Suppressor macrophage treated with lipopolysaccharide for 1 hour (primary cell): ENCODE measurements around the gene ELMO3.

Source experiments
- DNase-seq, 3 donors: peaks; one replicate each; pipeline ENCODE4 v3.0.0-alpha.2; 2020 to 2022

The ELMO3 gene

DNA sequence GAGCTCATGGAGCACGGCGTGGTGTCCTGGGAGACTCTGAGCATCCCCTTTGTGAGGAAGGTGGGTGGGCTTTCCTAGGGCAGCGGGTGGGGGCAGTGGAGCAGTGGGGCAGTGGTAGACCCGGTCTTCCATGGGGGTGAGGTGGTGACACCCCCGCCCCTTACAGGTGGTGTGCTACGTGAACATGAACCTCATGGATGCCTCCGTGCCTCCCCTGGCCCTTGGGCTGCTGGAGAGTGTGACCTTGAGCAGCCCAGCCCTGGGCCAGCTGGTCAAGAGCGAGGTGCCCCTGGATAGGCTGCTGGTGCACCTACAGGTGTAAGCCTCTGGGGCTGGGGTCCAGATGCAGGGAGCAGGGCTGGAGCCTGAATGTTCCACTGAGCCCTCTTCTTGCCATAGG lies 1.6 kb downstream of the ELMO3 start:
- DNase-seq = no peak

DNA sequence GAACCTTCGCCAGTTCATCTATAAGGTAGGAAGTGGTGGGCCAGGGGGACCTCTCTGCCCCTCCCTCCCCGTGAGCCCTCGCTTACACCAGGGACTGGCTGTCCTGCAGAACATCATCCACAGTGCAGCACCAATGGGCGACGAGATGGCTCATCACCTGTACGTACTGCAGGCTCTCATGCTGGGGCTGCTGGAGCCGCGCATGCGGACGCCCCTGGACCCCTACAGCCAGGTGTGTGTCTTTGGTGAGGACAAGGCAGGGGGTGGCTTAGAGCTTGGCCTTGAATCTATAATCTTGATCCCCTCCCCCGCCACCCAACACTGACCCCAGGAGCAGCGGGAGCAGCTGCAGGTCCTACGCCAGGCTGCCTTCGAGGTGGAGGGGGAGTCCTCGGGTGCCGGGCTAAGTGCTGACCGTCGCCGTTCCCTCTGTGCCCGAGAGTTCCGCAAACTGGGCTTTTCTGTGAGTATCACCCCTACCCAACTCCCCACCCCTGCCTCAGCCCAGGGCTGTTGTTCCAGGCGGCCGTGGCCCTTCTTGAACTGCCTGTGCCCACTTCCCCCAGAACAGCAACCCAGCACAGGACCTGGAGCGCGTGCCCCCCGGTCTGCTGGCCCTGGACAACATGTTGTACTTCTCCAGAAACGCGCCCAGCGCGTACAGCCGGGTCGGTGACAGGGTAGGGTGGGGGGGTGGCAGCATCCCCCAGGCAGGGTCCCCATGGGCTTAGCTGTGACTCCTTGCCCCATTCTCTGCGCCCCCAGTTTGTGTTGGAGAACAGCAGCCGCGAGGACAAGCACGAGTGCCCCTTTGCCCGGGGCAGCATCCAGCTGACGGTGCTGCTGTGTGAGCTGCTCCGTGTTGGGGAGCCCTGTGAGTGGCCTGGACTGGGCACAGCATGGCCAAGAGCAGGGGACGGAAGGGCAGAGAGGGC lies 2.7 kb downstream of the ELMO3 start:
- DNase-seq = no peak

DNA sequence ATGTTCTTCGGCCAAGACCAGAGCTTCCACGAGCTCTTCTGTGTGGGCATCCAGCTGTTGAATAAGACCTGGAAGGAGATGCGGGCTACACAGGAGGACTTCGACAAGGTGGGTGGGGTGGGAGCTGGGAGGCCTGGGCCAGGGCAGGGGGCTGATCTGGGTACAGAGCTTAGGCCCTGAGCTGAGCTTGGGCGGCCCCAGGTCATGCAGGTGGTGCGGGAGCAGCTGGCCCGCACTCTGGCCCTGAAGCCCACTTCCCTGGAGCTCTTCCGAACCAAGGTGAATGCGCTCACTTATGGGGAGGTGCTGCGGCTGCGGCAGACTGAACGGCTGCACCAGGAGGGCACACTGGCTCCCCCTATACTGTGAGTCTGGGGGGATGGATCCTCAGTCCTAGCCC lies 3.5 kb downstream of the ELMO3 start:
- DNase-seq = no peak

DNA sequence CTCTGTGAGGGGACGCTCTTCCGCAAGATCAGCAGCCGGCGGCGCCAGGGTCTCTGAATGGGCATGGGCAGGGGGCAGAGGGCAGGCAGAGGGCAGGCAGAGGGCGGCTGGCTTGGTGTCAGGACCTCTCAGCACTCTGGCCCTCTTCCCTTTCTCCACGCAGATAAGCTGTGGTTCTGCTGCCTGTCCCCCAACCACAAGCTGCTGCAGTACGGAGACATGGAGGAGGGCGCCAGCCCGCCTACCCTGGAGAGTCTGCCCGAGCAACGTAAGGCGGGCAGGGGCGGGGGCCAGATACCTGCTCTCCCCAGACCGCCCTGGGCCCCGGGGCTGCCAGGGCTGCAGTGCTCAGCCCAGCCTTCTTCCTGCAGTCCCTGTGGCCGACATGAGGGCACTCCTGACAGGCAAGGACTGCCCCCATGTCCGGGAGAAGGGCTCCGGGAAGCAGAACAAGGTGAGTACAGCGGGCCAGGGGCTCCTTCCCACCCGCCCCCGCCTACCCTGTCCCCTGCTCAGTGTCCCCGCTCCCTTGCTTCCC lies 4.1 kb downstream of the ELMO3 start:
- no peak for DNase-seq

DNA sequence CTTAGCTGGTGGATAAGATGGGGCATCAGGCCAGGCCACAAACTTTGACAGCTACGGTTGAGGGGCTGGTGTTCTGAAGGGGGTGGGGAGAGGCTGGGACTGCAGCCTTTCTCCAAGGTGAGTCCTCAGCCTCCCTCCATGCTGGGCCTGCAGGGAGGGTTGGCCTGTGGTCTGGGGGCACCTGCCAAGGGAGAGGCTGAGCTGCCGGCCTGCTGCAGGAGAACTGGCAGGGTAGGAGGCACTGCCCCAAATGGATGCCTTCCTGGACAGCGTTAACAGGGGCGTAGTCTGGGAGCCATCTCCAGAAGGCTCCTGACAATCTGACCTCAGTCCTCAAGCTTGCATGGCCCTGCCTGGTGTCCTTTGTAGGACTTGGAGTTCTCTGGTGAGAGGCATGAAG lies 5.1 kb downstream of the ELMO3 start:
- no peak for DNase-seq

DNA sequence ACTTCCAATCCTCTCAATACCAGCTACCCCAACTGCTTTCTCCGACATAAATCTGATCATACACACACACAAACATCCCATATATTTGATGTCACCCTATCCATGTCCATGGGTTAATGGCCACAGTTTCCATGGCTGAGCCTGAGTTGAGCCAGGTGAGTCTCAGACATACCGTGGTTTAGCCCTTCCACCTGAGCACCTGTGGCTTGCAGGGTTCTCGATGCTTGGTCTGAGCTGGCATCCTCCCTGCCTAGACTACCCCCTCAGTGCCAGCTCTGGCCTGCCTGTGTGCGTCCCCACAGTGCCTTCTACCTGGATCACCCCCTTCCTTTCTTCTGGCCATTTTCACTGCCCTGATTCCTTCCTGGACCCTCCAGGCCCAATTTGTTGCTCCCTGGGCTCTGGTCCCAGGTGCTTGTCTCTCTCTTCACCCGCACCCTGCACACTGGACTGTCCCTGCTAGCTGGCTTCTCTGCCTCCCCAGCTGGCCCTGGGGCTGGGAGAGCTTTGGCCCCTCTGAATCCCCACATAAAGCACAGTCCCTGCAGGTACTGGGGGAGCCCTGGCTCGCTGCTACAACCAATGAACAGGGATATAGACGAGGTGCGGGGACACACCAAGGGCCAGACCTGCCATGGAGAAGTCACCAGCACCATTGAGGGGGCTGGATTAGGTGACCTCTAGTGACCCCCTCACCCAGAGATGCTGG lies 7.4 kb downstream of the ELMO3 start:
- DNase-seq = no peak

DNA sequence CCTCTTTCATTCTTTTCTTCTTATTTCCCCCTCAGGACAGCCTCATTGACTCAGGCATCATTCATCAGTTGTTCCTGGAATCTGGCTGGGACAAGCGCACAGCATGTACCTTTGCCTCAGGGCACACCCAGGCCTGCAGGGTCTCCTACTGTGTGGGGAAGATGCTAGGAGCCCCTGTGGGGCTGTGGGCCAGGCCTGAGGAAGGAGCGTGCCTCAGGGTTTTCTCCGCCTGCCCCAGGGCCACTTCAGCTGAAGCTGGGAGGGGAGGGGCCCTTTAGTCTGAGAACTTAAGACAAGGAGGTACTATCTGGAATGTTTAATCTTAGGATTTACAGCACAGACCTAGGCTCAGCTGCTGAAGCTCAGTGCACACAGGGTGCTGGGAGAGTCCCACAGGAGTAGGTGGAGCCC lies 7.9 kb downstream of the ELMO3 start:
- no peak for DNase-seq

DNA sequence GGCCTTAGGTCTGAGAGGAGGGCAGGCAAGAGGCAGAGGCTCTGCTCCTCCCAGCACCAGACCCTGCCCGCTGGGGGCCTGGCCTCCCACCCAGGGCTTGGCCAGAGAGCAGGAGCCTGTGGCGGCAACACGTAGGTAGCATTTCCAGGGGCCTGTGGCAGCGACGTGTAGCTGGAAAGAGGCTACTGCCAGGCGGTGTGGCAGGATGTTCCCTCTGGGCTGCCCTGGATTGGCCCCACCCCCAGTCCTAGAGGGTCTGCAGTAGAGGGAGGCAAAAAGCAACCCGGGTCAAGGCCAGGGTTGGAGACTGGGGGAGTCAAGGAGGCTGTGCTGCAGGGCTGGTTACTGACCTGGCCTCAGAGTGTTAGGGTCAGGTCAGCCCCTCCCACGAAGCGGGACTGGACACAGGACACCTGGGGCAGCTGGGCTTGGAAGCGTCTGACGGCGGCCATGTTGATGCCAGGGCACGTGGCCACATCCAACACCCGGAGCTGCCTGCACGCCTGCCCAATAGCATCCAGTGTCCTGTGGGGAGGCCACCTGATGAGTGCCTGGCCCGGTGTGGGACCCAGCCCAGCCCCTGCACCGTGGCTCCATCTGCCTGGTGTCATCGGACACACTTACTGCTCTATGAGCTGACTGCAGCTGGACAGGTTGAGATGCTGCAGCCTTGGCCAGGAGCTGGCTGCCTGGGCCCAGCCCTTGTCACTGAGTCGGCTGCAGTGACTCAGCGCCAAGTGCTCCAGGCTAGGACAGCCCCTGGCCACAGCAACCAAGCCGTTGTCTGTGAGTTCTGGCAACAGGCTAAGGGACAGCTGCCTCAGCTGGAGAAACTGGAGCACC lies 8.5 kb downstream of the ELMO3 start:
- DNase-seq = peak in 1 of 3 donors; percentile 21

DNA sequence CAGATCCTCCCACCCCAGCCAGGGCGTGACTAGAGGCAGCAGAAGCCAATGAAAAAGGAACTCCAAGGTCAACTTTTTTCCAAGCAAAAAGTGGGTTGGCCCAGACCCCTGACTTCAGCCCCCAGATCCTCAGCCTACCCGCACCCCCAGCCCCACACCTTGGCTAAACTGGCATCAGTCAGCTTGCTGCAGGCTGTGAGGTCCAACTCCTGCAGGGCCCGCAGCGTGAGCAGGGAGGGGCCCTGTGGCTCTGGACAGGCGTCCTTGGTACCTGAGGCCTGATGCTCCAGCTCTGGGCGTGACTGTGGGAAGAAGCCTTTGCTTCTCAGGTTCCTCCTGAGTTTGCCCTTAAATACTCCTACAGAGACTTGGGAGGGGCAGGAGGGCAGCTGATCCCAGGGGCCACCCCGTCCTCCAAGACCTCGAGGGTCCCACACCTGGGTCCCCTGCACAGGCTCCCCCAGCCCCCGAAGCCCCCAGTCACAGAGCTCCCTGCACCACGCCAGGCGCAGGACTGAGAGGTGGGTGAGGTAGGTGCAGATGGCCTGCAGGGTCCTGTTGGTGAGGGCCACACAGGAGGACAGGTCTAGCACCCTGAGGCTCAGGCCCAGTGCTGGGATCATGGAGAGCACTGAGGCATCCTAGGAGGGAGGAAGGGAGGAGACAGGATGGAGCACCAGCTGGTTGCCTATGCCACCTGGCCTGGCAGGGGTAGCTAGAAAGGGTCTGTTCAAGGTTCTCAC lies 9.4 kb downstream of the ELMO3 start:
- no peak for DNase-seq

DNA sequence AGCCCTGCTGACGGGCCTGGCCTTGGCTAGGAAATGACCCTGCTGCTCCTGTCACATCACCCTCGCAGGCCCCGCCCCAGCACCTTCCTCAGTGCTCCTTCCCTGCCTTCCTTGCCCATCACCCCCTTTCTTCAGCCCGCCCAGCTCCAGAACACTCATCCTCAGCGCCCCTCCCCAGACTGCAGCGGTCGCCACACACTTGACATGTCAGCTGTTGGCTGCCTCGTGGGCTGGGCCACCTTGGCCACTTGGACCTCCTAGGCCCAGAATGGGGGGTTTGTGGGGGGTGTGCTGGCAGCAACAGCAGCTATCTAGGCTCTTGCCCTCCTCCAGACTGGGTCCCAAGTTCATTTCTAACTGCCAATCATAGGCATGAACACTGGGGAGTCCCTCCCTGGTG lies 10.6 kb downstream of the ELMO3 start:
- no peak for DNase-seq

DNA sequence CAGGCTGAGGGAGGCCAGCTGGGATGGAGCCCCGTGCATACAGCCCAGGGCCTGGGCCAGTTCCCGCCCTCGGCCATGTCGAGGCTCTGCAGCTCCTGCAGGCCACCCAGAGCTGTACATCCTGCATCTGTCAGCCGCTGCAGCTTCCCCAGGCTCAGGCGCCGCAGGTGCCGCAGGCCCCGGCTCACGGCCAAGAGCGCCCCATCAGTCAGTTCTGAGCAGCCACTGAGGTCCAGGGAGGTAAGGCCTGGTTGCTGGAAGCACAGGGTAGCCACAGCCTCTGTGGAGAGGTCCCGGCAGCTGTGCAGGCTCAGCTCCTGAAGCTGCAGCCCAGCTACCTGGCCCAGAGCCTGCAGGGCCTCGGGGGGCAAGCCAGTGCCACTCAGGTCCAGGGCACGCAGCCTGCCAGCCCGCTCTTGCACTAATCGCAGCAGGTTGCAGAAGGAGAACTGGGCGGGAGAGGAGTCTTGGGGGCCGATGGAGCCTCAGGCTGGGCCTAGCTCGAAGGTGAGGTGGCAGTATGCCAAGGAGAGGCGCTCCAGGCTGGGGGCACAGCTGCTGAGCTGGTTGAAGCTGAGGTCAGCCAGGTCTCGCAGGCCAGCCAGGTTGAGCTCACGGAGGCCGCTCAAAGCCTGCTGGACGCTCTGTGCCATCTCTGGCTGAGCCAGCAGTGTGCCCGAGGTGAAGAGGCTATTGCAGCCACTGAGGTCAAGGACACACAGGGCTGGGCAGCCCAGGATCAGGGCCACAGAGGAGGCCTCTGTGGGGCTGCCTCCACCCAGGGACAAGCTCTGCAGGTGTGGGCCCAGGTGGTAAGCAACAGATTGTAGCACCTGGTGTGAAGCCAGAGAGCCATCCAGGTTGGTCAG lies 11.4 kb downstream of the ELMO3 start:
- DNase-seq = no peak

DNA sequence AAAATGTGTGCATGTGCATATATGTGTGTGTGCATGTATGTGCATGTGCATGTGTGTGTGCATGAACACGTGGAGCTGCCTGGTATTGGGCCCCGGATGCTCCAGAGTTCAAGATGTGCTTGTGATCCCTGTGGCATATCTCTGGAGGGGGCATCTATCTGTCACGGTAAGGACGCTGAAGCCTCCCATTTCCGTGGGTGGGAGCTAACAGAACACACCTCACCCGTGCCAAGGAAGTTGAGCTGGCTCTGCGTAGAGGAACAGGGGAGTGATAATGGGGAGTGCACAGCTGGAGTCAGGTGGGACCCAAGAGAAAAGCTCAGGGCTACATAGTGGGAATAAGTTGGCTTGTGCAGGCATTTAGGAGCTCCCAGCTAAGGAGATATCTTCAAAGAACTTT lies 12.7 kb downstream of the ELMO3 start:
- DNase-seq = no peak

DNA sequence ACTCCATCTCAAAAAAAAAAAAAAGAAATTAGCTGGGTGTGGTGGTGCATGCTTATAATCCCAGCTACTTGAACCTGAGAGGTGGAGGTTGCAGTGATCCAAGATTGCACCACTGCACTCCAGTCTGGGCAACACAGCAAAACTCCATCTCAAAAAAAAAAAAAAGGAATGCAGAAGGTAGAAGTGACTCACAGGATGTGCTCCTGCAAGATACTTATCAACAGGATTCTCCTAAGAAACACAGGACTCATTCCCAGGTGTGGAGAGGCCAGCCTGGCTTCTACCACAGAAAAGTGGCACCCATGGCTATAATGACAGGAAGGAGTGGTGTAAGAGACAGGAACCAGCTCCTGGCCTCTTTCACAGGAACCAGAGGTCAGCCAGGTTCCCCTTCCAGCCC lies 13.8 kb downstream of the ELMO3 start:
- no peak for DNase-seq

DNA sequence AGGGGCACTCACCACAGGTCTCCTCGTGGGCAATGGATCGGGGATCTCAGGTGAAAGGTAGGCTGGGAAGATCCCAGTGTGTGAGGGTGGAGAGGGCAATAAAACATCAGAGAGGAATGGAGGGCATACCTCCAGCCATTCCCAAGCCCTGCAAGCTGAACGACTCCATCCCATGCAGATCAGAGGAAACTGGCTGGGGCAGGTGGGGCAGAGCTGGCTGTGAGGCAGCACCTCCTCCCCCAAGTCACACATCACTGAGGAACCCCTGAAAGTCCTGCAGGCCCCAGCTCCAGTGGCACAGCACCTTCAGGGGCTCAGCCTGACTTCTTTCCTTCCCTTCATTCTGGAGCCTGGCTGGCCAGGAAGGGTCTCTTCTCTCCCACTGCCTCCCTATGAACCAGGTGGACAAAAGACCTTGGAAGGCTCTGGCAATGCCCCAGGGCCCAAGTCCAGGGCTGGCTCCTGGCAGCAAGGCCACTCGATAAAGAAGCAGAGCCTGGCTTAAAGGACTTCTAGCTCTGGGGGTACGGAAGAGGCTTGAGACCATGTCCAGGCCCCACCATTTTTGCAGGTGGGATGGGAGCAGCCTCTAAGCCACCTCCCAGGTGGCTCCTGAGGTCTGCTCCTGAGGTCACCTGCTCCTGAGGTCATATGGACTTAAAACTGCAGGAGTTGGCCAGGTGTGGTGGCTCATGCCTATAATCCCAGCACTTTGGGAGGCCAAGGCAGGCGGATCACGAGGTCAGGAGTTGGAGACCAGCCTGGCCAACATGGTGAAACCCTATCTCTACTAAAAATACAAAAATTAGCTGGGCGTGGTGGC lies 14.5 kb downstream of the ELMO3 start:
- DNase-seq = no peak

DNA sequence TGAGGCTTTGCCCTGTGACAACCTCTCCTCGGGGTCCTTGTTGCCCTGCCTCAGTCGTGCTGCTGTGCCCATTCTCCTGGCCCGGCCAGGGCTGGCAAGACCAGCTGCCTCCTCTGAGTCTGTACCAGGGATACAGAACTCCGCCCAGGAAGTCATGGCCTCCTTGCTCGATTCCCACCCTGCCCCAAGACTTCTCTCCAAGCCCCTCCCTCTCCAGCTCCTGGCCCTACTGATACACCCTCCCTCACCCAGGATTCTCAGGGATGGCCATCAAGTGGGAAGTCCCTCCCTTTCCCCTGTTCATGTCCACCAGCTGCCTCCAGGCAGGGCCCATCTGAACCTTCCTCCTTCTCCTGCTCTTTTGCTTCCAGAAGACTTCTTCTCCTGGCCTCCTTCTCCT lies 16.8 kb downstream of the ELMO3 start:
- DNase-seq = peak; percentile 37 to 68 (median 65)

DNA sequence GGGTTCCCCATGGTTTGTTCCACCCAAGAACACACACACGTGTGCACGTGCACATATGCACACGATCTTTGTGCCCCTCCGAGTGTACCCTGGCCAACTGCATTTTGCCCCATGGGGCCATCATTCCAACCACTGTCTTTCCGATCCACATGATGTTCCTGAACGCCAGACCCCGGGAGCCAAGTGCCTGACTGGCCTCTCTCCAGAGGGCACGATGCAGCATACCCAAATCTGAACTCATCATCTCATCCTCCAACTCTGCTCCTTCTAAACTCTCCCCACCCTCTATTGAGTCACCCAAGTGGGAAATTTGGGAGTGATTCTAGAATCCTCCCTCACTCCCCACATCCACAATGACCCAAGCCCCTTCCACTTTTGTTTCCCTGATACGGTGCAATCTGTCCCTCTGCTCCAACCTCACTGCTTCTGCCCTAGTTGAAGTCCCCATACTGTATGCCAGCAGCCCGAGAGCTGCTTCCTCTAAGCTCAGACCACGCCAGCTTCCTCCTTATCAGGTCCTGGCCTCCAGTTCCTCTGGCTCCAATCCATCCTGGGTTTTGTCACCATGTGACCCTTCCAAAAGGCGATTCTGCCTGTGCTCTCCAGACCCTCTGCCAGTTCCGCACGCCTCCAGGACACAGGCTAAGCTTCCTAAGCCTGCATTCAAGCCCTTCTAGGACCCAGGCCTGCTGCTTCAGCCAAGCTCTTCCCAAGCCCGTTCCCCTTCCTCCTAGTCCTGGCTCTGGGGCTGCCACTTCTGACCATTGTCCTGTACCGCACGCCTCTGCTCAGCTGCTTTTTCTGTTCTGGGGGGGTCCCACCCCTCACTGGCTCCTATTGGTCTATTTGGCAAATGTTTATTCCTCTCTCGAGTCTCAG lies 17.9 kb downstream of the ELMO3 start:
- DNase-seq = peak; percentile 57 to 79 (median 76)

DNA sequence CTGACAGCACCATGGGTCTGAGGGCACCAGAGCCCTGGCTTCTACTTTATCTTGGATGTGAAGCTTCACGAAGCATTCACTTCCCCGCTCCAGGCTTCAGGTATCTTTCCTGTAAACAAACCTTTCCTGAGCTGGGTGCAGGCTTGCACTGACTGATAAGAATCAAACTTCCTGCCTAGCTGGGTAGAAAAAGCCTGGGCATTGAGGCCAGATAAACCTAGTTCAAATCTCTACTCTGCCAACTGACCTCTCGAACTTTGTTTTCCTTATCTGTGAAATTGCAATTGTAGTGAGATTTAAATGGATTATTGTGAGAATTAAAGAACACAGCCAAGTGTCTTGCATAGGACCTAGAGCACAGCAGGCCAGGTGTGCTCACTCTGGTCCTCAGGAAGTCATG lies 25.1 kb downstream of the ELMO3 start:
- no peak for DNase-seq

DNA sequence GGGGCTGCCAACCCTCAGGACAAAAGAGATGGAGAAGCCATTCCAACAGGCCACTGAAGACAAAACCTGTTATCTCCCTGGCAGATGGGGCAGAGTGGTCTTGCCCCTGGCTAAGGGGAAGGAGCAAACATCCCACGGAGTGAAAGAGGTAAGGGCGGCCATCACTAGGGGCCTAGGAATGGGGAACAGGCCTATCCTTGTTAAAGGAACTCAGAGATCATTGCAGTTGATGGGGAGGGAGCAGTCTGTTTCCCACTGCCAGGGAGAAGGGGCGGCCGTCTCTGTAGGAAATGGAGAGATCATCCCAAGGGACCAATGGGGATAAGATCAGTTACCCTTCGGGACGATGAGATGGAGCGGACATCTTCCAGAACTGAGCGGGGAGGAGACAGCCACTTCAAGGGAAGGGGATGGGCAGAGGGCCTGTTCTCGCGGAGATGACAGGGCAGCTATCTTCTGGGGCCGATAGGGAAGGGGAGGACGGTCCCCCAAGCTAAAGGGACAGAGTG lies 27.4 kb downstream of the ELMO3 start:
- no peak for DNase-seq
